ENCODE data around the gene ROR1.
"Not testable (repeated sequence)": the region's sequence is repeated elsewhere in the genome, so short reads cannot be mapped to it uniquely, and the experiment has no call there.

ROR1 gene

GRCh38 chr1:64197076-64197475 is 423.3 kb downstream of the ROR1 start:
- DNase-seq: no peak

GRCh38 chr1:64199154-64199553 is 425.3 kb downstream of the ROR1 start:
- no peak for DNase-seq

GRCh38 chr1:64200064-64200463 is 426.2 kb downstream of the ROR1 start:
- DNase-seq: no peak

- DNase-seq: no peak
These were observed 429.6 kb downstream of the ROR1 start, which contains the start of gene UBE2U for GRCh38 chr1:64203420-64203819. TSS of gene UBE2U (plus strand) at chr1:64203623. CDS start at chr1:64204051, 428 bp downstream.

GRCh38 chr1:64209221-64209620 is 435.4 kb downstream of the ROR1 start:
- no peak for DNase-seq

GRCh38 chr1:64212031-64212430 is 438.2 kb downstream of the ROR1 start:
- DNase-seq: no peak

GRCh38 chr1:64215576-64215975 is 441.8 kb downstream of the ROR1 start:
- no peak for DNase-seq

- DNase-seq: no peak
These were observed 446.4 kb downstream of the ROR1 start for GRCh38 chr1:64220241-64220640.

GRCh38 chr1:64223329-64224151 is 449.7 kb downstream of the ROR1 start:
- no peak for DNase-seq

GRCh38 chr1:64224236-64224635 is 450.4 kb downstream of the ROR1 start:
- DNase-seq: not testable (repeated sequence)

- DNase-seq: no peak
These were observed 454.5 kb downstream of the ROR1 start for GRCh38 chr1:64228167-64228957.

- DNase-seq: no peak
These were observed 455.5 kb downstream of the ROR1 start for GRCh38 chr1:64229307-64229706.

Data from CD4-positive, alpha-beta T cell treated with Interleukin-6 for 4 hours (primary cell).